Smooth muscle cell (in vitro differentiated cells): Measurements from ENCODE around the gene FUT2. TPM values are rescaled to one million over a fixed set of nuclear protein-coding genes. Genes with fewer than 3 reads are reported as not detected.

Source experiments
- DNase-seq: peaks from one replicate; lab custom pipeline; 2025; ENCODE audit not compliant: unreplicated experiment; lab: John Stamatoyannopoulos, UW
- H2AFZ ChIP-seq: fragments of 200-600 bp; sonication (generic); 2 replicates; pipeline ENCODE4 v1.6.0; 2016; ENCODE audit warnings: antibody characterized with exemption, low read depth, mild to moderate bottlenecking
- H3F3A ChIP-seq: fragments of 200-600 bp; sonication (generic); 2 replicates; pipeline ENCODE4 v1.6.0; 2017; ENCODE audit warnings: antibody characterized with exemption, low read depth
- H3K27ac ChIP-seq: fragments of 200-600 bp; sonication (generic); 2 replicates; pipeline ENCODE4 v1.5.1; 2016; ENCODE audit warnings: low read depth, mild to moderate bottlenecking
- H3K27me3 ChIP-seq: fragments of 200-600 bp; sonication (generic); 2 replicates; pipeline ENCODE4 v1.6.1; 2016; ENCODE audit warnings: low read depth, mild to moderate bottlenecking
- H3K36me3 ChIP-seq: fragments of 200-600 bp; sonication (generic); 2 replicates; pipeline ENCODE4 v1.5.1; 2016; ENCODE audit warnings: low read depth
- H3K4me1 ChIP-seq: fragments of 200-600 bp; sonication (generic); 2 replicates; pipeline ENCODE4 v1.5.1; 2016; ENCODE audit warnings: low read depth
- H3K4me2 ChIP-seq: fragments of 200-600 bp; sonication (generic); 2 replicates; pipeline ENCODE4 v1.6.0; 2016; ENCODE audit warnings: mild to moderate bottlenecking
- H3K4me3 ChIP-seq: fragments of 200-600 bp; sonication (generic); 2 replicates; pipeline ENCODE4 v1.5.1; 2016; ENCODE audit warnings: mild to moderate bottlenecking
- H3K79me2 ChIP-seq: fragments of 200-600 bp; sonication (generic); 2 replicates; pipeline ENCODE4 v1.6.0; 2016; ENCODE audit warnings: low read depth, mild to moderate bottlenecking
- H3K9ac ChIP-seq: fragments of 200-600 bp; sonication (generic); 2 replicates; pipeline ENCODE4 v1.6.0; 2016; ENCODE audit warnings: low read depth
- H3K9me3 ChIP-seq: fragments of 200-600 bp; sonication (generic); replicated peaks from 2 replicates; pipeline ENCODE4 v1.5.1; 2016; ENCODE audit warnings: low read depth
- H4K20me1 ChIP-seq: fragments of 200-600 bp; sonication (generic); 2 replicates; pipeline ENCODE4 v1.6.0; 2016; ENCODE audit warnings: low read depth
- CTCF ChIP-seq: fragments of 200-600 bp; sonication (generic); IDR thresholded peaks from 2 replicates; pipeline ENCODE4 v1.5.1; 2017; ENCODE audit warnings: borderline replicate concordance, mild to moderate bottlenecking, antibody characterized with exemption; ENCODE audit not compliant: insufficient read depth, poor library complexity, severe bottlenecking
- WGBS: methylation state at CpG from one replicate; pipeline ENCODE4 v1.1.7; 2016; ENCODE audit warnings: low lambda C conversion rate; 5-methylcytosine and 5-hydroxymethylcytosine counted together
- polyA plus RNA-seq: library from polyadenylated mRNA; unstranded; fragments of >200 nt; fragmentation: Nextera tagmentation; extraction: Ambion mirVana; gene quantifications from 2 replicates; pipeline ENCODE4 v1.2.1, GENCODE V29; 2016
- total RNA-seq: library from RNA; depleted of rRNA; stranded (reverse); fragments of >200 nt; gene quantifications from 2 replicates; pipeline ENCODE4 v1.2.3, GENCODE V29; 2014

Gene FUT2
- total and polyA plus RNA-seq, 2 experiments from 2014 or later = 0.18 to 1.1 TPM

GRCh38 chr19:48669903-48670668 is 25.7 kb upstream of the FUT2 start:
- TF ChIP-seq CTCF = no peak
- H4K20me1 ChIP-seq = no peaks in the 10 kb centered on the region
- H3K4me2 ChIP-seq = no peak overlapping the region
- H3K79me2 ChIP-seq = no peaks in the 10 kb centered on the region
- H3K9ac ChIP-seq = no peak overlapping the region
- no peaks in the 10 kb centered on the region for H3K36me3 ChIP-seq
- DNase-seq = no peak
- WGBS = 96% methylated on average over 17 of the region's 26 CpGs
- H2AFZ ChIP-seq = no peak overlapping the region
- no peaks in the 10 kb centered on the region for H3K9me3 ChIP-seq
- H3K4me1 ChIP-seq = peaks cover 7% of the 10 kb centered on the region
- no peaks in the 10 kb centered on the region for H3K27me3 ChIP-seq
- H3F3A ChIP-seq = no peaks in the 10 kb centered on the region
- H3K27ac ChIP-seq = no peak overlapping the region
- no peak overlapping the region for H3K4me3 ChIP-seq

GRCh38 chr19:48670699-48671445 is 24.9 kb upstream of the FUT2 start:
- no peak overlapping the region for H3K4me3 ChIP-seq
- no peaks in the 10 kb centered on the region for H3K9me3 ChIP-seq
- no peaks in the 10 kb centered on the region for H3K36me3 ChIP-seq
- no peak overlapping the region for H2AFZ ChIP-seq
- DNase-seq = no peak
- no peaks in the 10 kb centered on the region for H3K27me3 ChIP-seq
- peaks cover 7% of the 10 kb centered on the region for H3K4me1 ChIP-seq
- no peak for TF ChIP-seq CTCF
- H4K20me1 ChIP-seq = no peaks in the 10 kb centered on the region
- H3K9ac ChIP-seq = no peak overlapping the region
- H3K79me2 ChIP-seq = no peaks in the 10 kb centered on the region
- H3K4me2 ChIP-seq = no peak overlapping the region
- WGBS = 83% methylated on average over 21 of the region's 21 CpGs
- H3F3A ChIP-seq = no peaks in the 10 kb centered on the region
- no peak overlapping the region for H3K27ac ChIP-seq

DNA sequence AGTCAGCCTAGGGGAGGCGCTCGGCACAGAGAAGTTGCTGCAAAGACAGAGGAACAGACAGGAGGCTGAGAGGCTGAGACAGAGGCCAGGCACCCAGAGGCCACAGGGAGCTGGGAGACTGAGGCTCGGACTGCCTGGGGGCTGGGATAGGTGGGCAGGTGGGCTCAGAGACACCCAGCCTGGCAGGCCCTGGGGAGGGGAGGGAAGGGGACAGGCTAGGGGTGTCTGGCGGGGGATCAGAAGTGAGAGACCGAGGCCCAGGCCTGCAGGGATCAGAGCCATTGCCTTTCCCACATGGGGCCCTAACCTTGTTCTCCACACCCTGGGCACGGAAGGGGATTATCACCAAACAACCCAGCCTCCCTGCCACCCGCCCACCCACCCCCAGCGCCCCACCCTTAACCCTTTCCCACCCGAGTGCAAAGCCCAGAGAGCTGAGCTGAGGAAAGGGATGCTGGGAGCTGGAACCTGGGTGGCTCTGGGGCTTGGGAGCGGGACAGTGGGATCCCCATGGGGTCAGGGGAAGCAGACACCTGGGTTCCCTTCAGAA is 24.2 kb upstream of the FUT2 start:
- no peaks in the 10 kb centered on the region for H3K36me3 ChIP-seq
- TF ChIP-seq CTCF = no peak

More for the DNA sequence above, 24.2 kb upstream of the FUT2 start:
- Histone ChIP-seq H3K4me3 (no peak overlapping the region), H3K4me1 (peaks cover 7% of the 10 kb centered on the region), H3K9me3 (no peaks in the 10 kb centered on the region), H2AFZ (no peak overlapping the region), H3F3A (no peaks in the 10 kb centered on the region), H3K27me3 (no peaks in the 10 kb centered on the region), H3K4me2 (no peak overlapping the region), H3K9ac (no peak overlapping the region), H3K27ac (no peak overlapping the region), H3K79me2 (no peaks in the 10 kb centered on the region), H4K20me1 (no peaks in the 10 kb centered on the region)
- WGBS = 81% methylated on average over 7 of the region's 10 CpGs
- no peak for DNase-seq
